GM23338 (cell line): ENCODE results near the gene GCH1. TPM values are rescaled to one million over a fixed set of nuclear protein-coding genes. Genes with fewer than 3 reads are reported as not detected.

Experiments
- ATAC-seq: fragments of 200-7000 bp; cut with Tn5 transposase; 3 replicates; pipeline ENCODE4 v1.9.1; 2020
- DNase-seq: peaks from one replicate; pipeline ENCODE4 v3.0.0-alpha.2; 2015; ENCODE audit warnings: low spot score
- H2AFZ ChIP-seq: fragments of 200-600 bp; sonication (generic); 2 replicates; pipeline ENCODE4 v1.8.0; 2016; ENCODE audit warnings: antibody characterized with exemption, mild to moderate bottlenecking, moderate library complexity
- H3F3A ChIP-seq: fragments of 200-600 bp; sonication (generic); replicated peaks from 2 replicates; pipeline ENCODE4 v1.8.0; 2017; ENCODE audit warnings: antibody characterized with exemption, mixed run types, low read depth
- H3K27ac ChIP-seq: fragments of 200-600 bp; sonication (generic); 2 replicates; pipeline ENCODE4 v1.6.1; 2016; ENCODE audit warnings: low read depth
- H3K27me3 ChIP-seq: fragments of 200-600 bp; sonication (generic); 2 replicates; pipeline ENCODE4 v1.8.0; 2016; ENCODE audit warnings: mild to moderate bottlenecking, mixed run types, moderate library complexity; ENCODE audit not compliant: insufficient read depth
- H3K36me3 ChIP-seq: fragments of 200-600 bp; sonication (generic); 2 replicates; pipeline ENCODE4 v1.8.0; 2016; ENCODE audit warnings: mild to moderate bottlenecking; ENCODE audit not compliant: insufficient read depth
- H3K4me1 ChIP-seq: fragments of 200-600 bp; sonication (generic); 2 replicates; pipeline ENCODE4 v1.8.0; 2016; ENCODE audit warnings: mild to moderate bottlenecking, moderate library complexity; ENCODE audit not compliant: insufficient read depth
- H3K4me2 ChIP-seq: fragments of 200-600 bp; sonication (generic); 2 replicates; pipeline ENCODE4 v1.7.1; 2017; ENCODE audit warnings: mixed run types
- H3K4me3 ChIP-seq: fragments of 200-600 bp; sonication (generic); 2 replicates; pipeline ENCODE4 v1.6.1; 2016; ENCODE audit warnings: mixed run types
- H3K79me2 ChIP-seq: fragments of 200-600 bp; sonication (generic); replicated peaks from 2 replicates; pipeline ENCODE4 v1.8.0; 2017; ENCODE audit warnings: mild to moderate bottlenecking; ENCODE audit not compliant: insufficient read depth
- H3K9me2 ChIP-seq: fragments of 200-600 bp; sonication (generic); 2 replicates; pipeline ENCODE4 v1.8.0; 2017; ENCODE audit not compliant: insufficient read depth
- H4K20me1 ChIP-seq: fragments of 200-600 bp; sonication (generic); replicated peaks from 2 replicates; pipeline ENCODE4 v1.8.0; 2017; ENCODE audit warnings: mild to moderate bottlenecking; ENCODE audit not compliant: insufficient read depth
- H3K27ac Mint-ChIP-seq: 2 replicates; pipeline ENCODE4 v1.8.0; 2020; ENCODE audit warnings: inconsistent platforms, mild to moderate bottlenecking, moderate library complexity, mixed read lengths
- H3K27me3 Mint-ChIP-seq: 3 replicates; pipeline ENCODE4 v1.8.0; 2022; ENCODE audit warnings: low read depth, mild to moderate bottlenecking, moderate library complexity, mixed read lengths, inconsistent platforms; ENCODE audit not compliant: insufficient read depth, poor library complexity
- H3K36me3 Mint-ChIP-seq: 3 replicates; pipeline ENCODE4 v1.8.0; 2021; ENCODE audit warnings: low read depth, mild to moderate bottlenecking, inconsistent platforms, moderate library complexity, mixed read lengths
- H3K4me1 Mint-ChIP-seq: 3 replicates; pipeline ENCODE4 v1.8.0; 2020; ENCODE audit warnings: mild to moderate bottlenecking, inconsistent platforms, mixed read lengths
- H3K4me3 Mint-ChIP-seq: 3 replicates; pipeline ENCODE4 v1.8.0; 2021; ENCODE audit warnings: moderate library complexity, mild to moderate bottlenecking, inconsistent platforms, mixed read lengths
- H3K9me3 Mint-ChIP-seq: 3 replicates; pipeline ENCODE4 v1.8.0; 2020; ENCODE audit warnings: moderate library complexity, mild to moderate bottlenecking, inconsistent platforms, mixed read lengths
- CREB1 ChIP-seq: fragments of 250-450 bp; sonication (Bioruptor Pico); IDR thresholded peaks from 2 replicates; pipeline ENCODE4 v1.5.0; 2020; ENCODE audit warnings: low read depth, mild to moderate bottlenecking, moderate library complexity
- EZH2 ChIP-seq: fragments of 200-600 bp; sonication (generic); IDR thresholded peaks from one replicate; pipeline ENCODE4 v1.8.0; 2017; ENCODE audit warnings: antibody characterized with exemption, mild to moderate bottlenecking, low read depth; ENCODE audit not compliant: unreplicated experiment
- EZH2phosphoT487 ChIP-seq: fragments of 200-600 bp; sonication (generic); IDR thresholded peaks from one replicate; pipeline ENCODE4 v1.8.1; 2018; ENCODE audit warnings: antibody characterized with exemption; ENCODE audit not compliant: unreplicated experiment
- JUNB ChIP-seq: IDR thresholded peaks from one replicate; pipeline ENCODE4 v1.6.1; 2016; ENCODE audit warnings: antibody characterized with exemption; ENCODE audit not compliant: unreplicated experiment
- NANOG ChIP-seq: IDR thresholded peaks from 2 replicates; pipeline ENCODE4 v1.6.1; 2016; ENCODE audit warnings: antibody characterized with exemption, borderline replicate concordance
- POLR2AphosphoS5 ChIP-seq: IDR thresholded peaks from 2 replicates; pipeline ENCODE4 v1.6.1; 2016; ENCODE audit warnings: antibody characterized with exemption, low read depth
- STAT1 ChIP-seq: IDR thresholded peaks from one replicate; pipeline ENCODE4 v1.6.1; 2016; ENCODE audit warnings: antibody characterized with exemption; ENCODE audit not compliant: unreplicated experiment
- ZNF114 ChIP-seq: fragments of 250-450 bp; sonication (Bioruptor Pico); IDR thresholded peaks from 2 replicates; pipeline ENCODE4 v1.5.0; 2020; ENCODE audit warnings: mild to moderate bottlenecking, moderate library complexity
- ZNF331 ChIP-seq: fragments of 250-450 bp; sonication (Bioruptor Pico); IDR thresholded peaks from 2 replicates; pipeline ENCODE4 v1.5.0; 2020; ENCODE audit warnings: low read depth, mild to moderate bottlenecking, moderate library complexity
- polyA plus RNA-seq: library from polyadenylated mRNA; unstranded; fragments of >200 nt; fragmentation: Nextera tagmentation; extraction: Ambion mirVana; gene quantifications from 2 replicates; pipeline ENCODE4 v1.2.1, GENCODE V29; 2016
- total RNA-seq: library from RNA; depleted of rRNA; stranded (reverse); fragments of >200 nt; shearing (Covaris generic); gene quantifications from 2 replicates; pipeline ENCODE4 v1.2.3, GENCODE V29; 2014
- TF ChIP-seq, protein P1 (sequence below): fragments of 250-450 bp; sonication (Bioruptor Pico); IDR thresholded peaks from 2 replicates; pipeline ENCODE4 v1.5.0; 2020; ENCODE audit warnings: mild to moderate bottlenecking, moderate library complexity
- TF ChIP-seq, protein P2 (sequence below): IDR thresholded peaks from one replicate; pipeline ENCODE4 v1.6.1; 2018; ENCODE audit warnings: antibody characterized with exemption; ENCODE audit not compliant: unreplicated experiment
- TF ChIP-seq, protein P3 (sequence below): IDR thresholded peaks from 2 replicates; pipeline ENCODE4 v1.6.1; 2016; ENCODE audit warnings: antibody characterized with exemption
- TF ChIP-seq, protein P4 (sequence below), 2 experiments: fragments of 200-600 bp in 1 of 2; sonication (generic) in 1 of 2; conservative IDR thresholded peaks; 2 replicates each; pipeline versions ENCODE4 v1.5.1 to v1.6.1; 2016 to 2017; ENCODE audit warnings: antibody characterized with exemption in 2 of 2, low read depth in 2 of 2, mild to moderate bottlenecking in 2 of 2, moderate library complexity in 1 of 2

The GCH1 gene
- total and polyA plus RNA-seq, 2 experiments from 2014 or later, result 8.7 to 15.0 TPM

DNA sequence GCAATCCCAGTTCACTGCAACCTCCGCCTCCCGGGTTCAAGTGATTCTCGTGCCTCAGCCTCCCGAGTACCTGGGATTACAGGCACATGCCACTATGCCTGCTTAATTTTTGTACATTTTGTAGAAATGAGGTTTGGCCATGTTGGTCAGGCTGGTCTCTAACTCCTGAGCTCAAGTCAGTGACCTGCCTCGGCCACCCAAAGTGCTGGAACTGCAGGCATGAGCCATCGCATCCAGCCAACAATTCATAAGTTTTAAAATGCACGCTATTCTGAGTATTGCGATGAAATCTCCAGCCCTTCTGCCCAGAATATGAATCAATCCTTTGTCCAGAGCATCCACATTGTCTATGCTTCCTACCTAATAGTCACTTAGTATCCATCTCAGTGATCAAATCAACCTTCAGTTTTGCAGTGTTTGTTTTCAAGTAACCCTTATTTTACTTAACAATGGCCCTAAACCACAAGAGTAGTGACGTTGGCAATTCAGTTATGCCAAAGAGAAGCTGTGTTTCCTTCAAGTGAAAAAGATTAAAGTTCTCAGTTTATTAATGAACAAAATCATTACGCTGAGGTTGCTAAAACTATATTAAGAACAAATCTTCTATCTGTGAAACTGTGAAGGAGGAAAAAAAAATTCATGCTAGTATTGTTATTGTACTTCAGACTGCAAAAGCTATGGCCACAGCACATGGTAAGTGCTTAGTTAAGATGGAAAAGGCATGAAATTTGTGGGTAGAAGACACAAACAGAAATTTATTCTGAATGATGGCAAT lies 11.0 kb downstream of the GCH1 start:
- DNase-seq (no peak), ATAC-seq (no peak)
- TF ChIP-seq JUNB (no peak), ZNF331 (CRISPR knock-in tag) (no peak), EZH2phosphoT487 (no peak), NANOG (no peak), CREB1 (CRISPR knock-in tag) (no peak), ZNF114 (CRISPR knock-in tag) (no peak), STAT1 (no peak), POLR2AphosphoS5 (no peak), EZH2 (no peak)
- TF ChIP-seq, protein P1, sequence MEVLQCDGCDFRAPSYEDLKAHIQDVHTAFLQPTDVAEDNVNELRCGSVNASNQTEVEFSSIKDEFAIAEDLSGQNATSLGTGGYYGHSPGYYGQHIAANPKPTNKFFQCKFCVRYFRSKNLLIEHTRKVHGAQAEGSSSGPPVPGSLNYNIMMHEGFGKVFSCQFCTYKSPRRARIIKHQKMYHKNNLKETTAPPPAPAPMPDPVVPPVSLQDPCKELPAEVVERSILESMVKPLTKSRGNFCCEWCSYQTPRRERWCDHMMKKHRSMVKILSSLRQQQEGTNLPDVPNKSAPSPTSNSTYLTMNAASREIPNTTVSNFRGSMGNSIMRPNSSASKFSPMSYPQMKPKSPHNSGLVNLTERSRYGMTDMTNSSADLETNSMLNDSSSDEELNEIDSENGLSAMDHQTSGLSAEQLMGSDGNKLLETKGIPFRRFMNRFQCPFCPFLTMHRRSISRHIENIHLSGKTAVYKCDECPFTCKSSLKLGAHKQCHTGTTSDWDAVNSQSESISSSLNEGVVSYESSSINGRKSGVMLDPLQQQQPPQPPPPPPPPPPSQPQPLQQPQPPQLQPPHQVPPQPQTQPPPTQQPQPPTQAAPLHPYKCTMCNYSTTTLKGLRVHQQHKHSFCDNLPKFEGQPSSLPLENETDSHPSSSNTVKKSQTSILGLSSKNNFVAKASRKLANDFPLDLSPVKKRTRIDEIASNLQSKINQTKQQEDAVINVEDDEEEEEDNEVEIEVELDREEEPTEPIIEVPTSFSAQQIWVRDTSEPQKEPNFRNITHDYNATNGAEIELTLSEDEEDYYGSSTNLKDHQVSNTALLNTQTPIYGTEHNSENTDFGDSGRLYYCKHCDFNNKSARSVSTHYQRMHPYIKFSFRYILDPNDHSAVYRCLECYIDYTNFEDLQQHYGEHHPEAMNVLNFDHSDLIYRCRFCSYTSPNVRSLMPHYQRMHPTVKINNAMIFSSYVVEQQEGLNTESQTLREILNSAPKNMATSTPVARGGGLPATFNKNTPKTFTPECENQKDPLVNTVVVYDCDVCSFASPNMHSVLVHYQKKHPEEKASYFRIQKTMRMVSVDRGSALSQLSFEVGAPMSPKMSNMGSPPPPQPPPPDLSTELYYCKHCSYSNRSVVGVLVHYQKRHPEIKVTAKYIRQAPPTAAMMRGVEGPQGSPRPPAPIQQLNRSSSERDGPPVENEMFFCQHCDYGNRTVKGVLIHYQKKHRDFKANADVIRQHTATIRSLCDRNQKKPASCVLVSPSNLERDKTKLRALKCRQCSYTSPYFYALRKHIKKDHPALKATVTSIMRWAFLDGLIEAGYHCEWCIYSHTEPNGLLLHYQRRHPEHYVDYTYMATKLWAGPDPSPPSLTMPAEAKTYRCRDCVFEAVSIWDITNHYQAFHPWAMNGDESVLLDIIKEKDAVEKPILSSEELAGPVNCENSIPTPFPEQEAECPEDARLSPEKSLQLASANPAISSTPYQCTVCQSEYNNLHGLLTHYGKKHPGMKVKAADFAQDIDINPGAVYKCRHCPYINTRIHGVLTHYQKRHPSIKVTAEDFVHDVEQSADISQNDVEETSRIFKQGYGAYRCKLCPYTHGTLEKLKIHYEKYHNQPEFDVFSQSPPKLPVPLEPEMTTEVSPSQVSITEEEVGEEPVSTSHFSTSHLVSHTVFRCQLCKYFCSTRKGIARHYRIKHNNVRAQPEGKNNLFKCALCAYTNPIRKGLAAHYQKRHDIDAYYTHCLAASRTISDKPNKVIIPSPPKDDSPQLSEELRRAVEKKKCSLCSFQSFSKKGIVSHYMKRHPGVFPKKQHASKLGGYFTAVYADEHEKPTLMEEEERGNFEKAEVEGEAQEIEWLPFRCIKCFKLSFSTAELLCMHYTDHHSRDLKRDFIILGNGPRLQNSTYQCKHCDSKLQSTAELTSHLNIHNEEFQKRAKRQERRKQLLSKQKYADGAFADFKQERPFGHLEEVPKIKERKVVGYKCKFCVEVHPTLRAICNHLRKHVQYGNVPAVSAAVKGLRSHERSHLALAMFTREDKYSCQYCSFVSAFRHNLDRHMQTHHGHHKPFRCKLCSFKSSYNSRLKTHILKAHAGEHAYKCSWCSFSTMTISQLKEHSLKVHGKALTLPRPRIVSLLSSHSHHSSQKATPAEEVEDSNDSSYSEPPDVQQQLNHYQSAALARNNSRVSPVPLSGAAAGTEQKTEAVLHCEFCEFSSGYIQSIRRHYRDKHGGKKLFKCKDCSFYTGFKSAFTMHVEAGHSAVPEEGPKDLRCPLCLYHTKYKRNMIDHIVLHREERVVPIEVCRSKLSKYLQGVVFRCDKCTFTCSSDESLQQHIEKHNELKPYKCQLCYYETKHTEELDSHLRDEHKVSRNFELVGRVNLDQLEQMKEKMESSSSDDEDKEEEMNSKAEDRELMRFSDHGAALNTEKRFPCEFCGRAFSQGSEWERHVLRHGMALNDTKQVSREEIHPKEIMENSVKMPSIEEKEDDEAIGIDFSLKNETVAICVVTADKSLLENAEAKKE (CRISPR knock-in tag), result no peak
- TF ChIP-seq, protein P2, sequence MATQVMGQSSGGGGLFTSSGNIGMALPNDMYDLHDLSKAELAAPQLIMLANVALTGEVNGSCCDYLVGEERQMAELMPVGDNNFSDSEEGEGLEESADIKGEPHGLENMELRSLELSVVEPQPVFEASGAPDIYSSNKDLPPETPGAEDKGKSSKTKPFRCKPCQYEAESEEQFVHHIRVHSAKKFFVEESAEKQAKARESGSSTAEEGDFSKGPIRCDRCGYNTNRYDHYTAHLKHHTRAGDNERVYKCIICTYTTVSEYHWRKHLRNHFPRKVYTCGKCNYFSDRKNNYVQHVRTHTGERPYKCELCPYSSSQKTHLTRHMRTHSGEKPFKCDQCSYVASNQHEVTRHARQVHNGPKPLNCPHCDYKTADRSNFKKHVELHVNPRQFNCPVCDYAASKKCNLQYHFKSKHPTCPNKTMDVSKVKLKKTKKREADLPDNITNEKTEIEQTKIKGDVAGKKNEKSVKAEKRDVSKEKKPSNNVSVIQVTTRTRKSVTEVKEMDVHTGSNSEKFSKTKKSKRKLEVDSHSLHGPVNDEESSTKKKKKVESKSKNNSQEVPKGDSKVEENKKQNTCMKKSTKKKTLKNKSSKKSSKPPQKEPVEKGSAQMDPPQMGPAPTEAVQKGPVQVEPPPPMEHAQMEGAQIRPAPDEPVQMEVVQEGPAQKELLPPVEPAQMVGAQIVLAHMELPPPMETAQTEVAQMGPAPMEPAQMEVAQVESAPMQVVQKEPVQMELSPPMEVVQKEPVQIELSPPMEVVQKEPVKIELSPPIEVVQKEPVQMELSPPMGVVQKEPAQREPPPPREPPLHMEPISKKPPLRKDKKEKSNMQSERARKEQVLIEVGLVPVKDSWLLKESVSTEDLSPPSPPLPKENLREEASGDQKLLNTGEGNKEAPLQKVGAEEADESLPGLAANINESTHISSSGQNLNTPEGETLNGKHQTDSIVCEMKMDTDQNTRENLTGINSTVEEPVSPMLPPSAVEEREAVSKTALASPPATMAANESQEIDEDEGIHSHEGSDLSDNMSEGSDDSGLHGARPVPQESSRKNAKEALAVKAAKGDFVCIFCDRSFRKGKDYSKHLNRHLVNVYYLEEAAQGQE, result no peak
- TF ChIP-seq, protein P3, sequence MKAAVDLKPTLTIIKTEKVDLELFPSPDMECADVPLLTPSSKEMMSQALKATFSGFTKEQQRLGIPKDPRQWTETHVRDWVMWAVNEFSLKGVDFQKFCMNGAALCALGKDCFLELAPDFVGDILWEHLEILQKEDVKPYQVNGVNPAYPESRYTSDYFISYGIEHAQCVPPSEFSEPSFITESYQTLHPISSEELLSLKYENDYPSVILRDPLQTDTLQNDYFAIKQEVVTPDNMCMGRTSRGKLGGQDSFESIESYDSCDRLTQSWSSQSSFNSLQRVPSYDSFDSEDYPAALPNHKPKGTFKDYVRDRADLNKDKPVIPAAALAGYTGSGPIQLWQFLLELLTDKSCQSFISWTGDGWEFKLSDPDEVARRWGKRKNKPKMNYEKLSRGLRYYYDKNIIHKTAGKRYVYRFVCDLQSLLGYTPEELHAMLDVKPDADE, result no peak
- TF ChIP-seq, protein P4, sequence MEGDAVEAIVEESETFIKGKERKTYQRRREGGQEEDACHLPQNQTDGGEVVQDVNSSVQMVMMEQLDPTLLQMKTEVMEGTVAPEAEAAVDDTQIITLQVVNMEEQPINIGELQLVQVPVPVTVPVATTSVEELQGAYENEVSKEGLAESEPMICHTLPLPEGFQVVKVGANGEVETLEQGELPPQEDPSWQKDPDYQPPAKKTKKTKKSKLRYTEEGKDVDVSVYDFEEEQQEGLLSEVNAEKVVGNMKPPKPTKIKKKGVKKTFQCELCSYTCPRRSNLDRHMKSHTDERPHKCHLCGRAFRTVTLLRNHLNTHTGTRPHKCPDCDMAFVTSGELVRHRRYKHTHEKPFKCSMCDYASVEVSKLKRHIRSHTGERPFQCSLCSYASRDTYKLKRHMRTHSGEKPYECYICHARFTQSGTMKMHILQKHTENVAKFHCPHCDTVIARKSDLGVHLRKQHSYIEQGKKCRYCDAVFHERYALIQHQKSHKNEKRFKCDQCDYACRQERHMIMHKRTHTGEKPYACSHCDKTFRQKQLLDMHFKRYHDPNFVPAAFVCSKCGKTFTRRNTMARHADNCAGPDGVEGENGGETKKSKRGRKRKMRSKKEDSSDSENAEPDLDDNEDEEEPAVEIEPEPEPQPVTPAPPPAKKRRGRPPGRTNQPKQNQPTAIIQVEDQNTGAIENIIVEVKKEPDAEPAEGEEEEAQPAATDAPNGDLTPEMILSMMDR (conservative IDR thresholded peaks at IDR 0.05; ENCODE audit: low read depth in 2 of 2), result no peak
- Histone ChIP-seq H2AFZ (no peak overlapping the region), H3K36me3 (no peaks in the 10 kb centered on the region), H3K9me2 (no peaks in the 10 kb centered on the region), H3K4me3 (no peak overlapping the region), H3K4me2 (no peak overlapping the region; the same call in 1 of the 2 replicates), H4K20me1 (no peaks in the 10 kb centered on the region), H3K79me2 (no peaks in the 10 kb centered on the region; the same call in 1 of the 2 replicates), H3F3A (no peaks in the 10 kb centered on the region), H3K27ac (no peak overlapping the region), H3K4me1 (peaks cover 15% of the 10 kb centered on the region), H3K27me3 (no peaks in the 10 kb centered on the region)
- H3K27ac Mint-ChIP-seq, result no peak overlapping the region
- no peaks in the 10 kb centered on the region for H3K27me3 Mint-ChIP-seq
- H3K4me3 Mint-ChIP-seq, result no peak overlapping the region
- no peaks in the 10 kb centered on the region for H3K36me3 Mint-ChIP-seq
- H3K4me1 Mint-ChIP-seq, result peaks cover 18% of the 10 kb centered on the region
- H3K9me3 Mint-ChIP-seq, result no peaks in the 10 kb centered on the region
